GM21619 (cell line): ENCODE results near the gene ZNF26.
"Not testable (repeated sequence)": the region's sequence is repeated elsewhere in the genome, so short reads cannot be mapped to it uniquely, and the experiment has no call there.

Experiments
- ATAC-seq: cut with Tn5 transposase; IDR thresholded peaks from one replicate; pipeline ENCODE4 v1.9.1; 2021; ENCODE audit not compliant: unreplicated experiment

ZNF26 gene

GRCh38 chr12:132986001-132986884, at the start of gene ZNF26:
Gene ZNF26 (plus strand): TSS chr12:132986367. CDS start chr12:132986841, 474 bp downstream.
- peak; percentile 97 for ATAC-seq

- ATAC-seq = not testable (repeated sequence)
Observed at GRCh38 chr12:132936921-132937320, 49.2 kb upstream of the ZNF26 start.

- no peak for ATAC-seq
Observed at GRCh38 chr12:132937476-132937875, 48.7 kb upstream of the ZNF26 start.

GRCh38 chr12:132938807-132939206, 47.4 kb upstream of the ZNF26 start:
- ATAC-seq = not testable (repeated sequence)

GRCh38 chr12:132940071-132940719, 46.0 kb upstream of the ZNF26 start:
- ATAC-seq = no peak

- ATAC-seq = no peak
Observed at GRCh38 chr12:132941336-132941954, 44.7 kb upstream of the ZNF26 start.

GRCh38 chr12:132942611-132943010, 43.6 kb upstream of the ZNF26 start:
- no peak for ATAC-seq

GRCh38 chr12:132945806-132946205, 40.4 kb upstream of the ZNF26 start:
- no peak for ATAC-seq

GRCh38 chr12:132946246-132946820, 39.8 kb upstream of the ZNF26 start:
- no peak for ATAC-seq

- ATAC-seq = no peak
Observed at GRCh38 chr12:132948146-132949066, 37.8 kb upstream of the ZNF26 start.

GRCh38 chr12:132949936-132950837, 36.0 kb upstream of the ZNF26 start:
- ATAC-seq = no peak

GRCh38 chr12:132950844-132951535, 35.2 kb upstream of the ZNF26 start:
- no peak for ATAC-seq

- no peak for ATAC-seq
Observed at GRCh38 chr12:132951649-132952048, 34.5 kb upstream of the ZNF26 start.

- ATAC-seq = no peak
Observed at GRCh38 chr12:132952371-132953162, 33.6 kb upstream of the ZNF26 start.

- ATAC-seq = no peak
Observed at GRCh38 chr12:132953163-132953425, 33.1 kb upstream of the ZNF26 start.

- ATAC-seq = no peak
Observed at GRCh38 chr12:132953771-132954170, 32.4 kb upstream of the ZNF26 start.

GRCh38 chr12:132954471-132955048, 31.6 kb upstream of the ZNF26 start:
- no peak for ATAC-seq
